ENCODE data around the gene CD81. TPM values are rescaled to one million over a fixed set of nuclear protein-coding genes. Genes with fewer than 3 reads are reported as not detected.

Gene CD81
- total RNA-seq, 4 donors from 2014 or later, result 234 to 340 (median 277) TPM

DNA sequence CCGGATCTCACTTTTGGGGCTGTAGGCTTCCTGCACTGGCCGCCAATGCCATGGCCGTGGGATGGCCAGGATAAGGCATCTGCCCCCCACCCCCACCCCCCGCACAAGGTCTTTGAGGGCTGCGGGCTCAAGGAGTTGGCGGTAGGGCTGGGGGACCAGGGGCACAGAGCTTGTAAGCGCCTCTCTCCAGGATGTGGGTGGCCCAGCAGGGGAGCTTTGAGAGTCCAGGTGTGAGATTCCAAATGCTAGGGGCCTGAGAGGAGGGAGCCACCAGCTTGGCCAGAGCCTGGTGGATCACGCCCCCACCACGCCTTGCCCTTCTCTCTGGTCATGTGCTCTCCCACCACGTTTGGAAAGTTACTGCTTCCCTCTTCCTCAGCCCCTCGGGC, 5.0 kb downstream of the CD81 start:
- 32% methylated on average over 11 of the region's 11 CpGs for WGBS
- Histone ChIP-seq H3K36me3 (no peaks in the 10 kb centered on the region), H3K27ac (peak overlapping the region; percentile 99), H3K9me3 (no peaks in the 10 kb centered on the region), H3K27me3 (no peaks in the 10 kb centered on the region), H3K4me1 (peaks cover 92% of the 10 kb centered on the region), H3K4me3 (no peak overlapping the region)
- no peak for DNase-seq (ENCODE audit: low spot score in 2 of 2)
- TF ChIP-seq EP300 (IDR thresholded peaks at IDR 0.05) (no peak), POLR2A (IDR thresholded peaks at IDR 0.05) (no peak), POLR2AphosphoS5 (IDR thresholded peaks at IDR 0.05) (no peak)
- TF ChIP-seq, protein P1, sequence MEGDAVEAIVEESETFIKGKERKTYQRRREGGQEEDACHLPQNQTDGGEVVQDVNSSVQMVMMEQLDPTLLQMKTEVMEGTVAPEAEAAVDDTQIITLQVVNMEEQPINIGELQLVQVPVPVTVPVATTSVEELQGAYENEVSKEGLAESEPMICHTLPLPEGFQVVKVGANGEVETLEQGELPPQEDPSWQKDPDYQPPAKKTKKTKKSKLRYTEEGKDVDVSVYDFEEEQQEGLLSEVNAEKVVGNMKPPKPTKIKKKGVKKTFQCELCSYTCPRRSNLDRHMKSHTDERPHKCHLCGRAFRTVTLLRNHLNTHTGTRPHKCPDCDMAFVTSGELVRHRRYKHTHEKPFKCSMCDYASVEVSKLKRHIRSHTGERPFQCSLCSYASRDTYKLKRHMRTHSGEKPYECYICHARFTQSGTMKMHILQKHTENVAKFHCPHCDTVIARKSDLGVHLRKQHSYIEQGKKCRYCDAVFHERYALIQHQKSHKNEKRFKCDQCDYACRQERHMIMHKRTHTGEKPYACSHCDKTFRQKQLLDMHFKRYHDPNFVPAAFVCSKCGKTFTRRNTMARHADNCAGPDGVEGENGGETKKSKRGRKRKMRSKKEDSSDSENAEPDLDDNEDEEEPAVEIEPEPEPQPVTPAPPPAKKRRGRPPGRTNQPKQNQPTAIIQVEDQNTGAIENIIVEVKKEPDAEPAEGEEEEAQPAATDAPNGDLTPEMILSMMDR (IDR thresholded peaks at IDR 0.05), result no peak

DNA sequence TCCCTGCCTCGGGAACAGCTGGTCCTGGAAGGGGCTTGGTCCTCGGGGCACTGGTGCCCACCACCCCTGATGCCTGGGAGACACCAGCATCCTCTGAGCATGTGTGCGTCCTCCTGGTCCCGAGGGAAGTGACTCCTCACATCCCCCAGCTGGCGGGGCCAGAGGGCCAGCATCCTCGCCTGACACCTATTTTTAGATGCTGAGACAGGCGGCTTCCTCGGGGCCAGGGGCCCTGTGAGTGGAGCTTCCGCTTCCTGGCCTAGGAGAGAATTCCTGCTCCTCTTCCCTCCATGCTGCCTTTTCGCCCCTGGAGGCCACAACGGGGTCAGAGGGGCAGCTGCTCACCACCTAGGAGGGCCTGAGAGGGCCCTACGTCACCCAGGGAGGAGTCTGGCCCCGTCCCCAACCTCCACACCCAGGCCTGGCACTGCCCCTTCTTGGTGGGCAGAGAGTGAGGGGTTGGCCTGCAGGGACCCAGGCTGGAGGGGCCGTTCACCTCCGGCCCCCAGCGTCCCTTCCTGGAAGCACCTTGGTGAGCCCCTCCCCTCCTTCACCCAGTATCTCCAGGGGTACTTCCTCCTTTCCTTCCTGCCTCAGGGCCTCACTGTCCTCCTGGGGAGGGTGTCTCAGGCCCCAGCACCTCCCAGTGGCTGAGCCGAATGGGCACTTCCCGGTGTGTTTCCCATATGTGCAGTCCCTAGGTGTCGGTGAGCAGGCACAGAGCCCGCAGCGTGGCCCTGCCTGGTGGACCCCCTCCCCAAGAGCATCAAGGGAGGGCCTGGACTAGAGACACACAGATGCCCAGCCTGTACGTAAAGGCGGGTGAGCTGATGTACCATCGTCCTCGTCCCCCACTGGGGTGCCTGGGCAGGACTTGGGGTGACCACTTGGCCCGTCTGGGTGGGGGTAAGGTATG, 6.1 kb downstream of the CD81 start:
- Histone ChIP-seq H3K27me3 (no peaks in the 10 kb centered on the region), H3K27ac (peak overlapping the region; percentile 64), H3K4me1 (peaks cover 100% of the 10 kb centered on the region), H3K9me3 (no peaks in the 10 kb centered on the region), H3K36me3 (no peaks in the 10 kb centered on the region), H3K4me3 (peak overlapping the region; percentile 14)
- TF ChIP-seq POLR2A (IDR thresholded peaks at IDR 0.05) (no peak), EP300 (IDR thresholded peaks at IDR 0.05) (no peak), POLR2AphosphoS5 (IDR thresholded peaks at IDR 0.05) (no peak)
- 35% methylated on average over 17 of the region's 26 CpGs for whole genome bisulfite sequencing
- no peak for DNase-seq (ENCODE audit: low spot score in 2 of 2)

DNA sequence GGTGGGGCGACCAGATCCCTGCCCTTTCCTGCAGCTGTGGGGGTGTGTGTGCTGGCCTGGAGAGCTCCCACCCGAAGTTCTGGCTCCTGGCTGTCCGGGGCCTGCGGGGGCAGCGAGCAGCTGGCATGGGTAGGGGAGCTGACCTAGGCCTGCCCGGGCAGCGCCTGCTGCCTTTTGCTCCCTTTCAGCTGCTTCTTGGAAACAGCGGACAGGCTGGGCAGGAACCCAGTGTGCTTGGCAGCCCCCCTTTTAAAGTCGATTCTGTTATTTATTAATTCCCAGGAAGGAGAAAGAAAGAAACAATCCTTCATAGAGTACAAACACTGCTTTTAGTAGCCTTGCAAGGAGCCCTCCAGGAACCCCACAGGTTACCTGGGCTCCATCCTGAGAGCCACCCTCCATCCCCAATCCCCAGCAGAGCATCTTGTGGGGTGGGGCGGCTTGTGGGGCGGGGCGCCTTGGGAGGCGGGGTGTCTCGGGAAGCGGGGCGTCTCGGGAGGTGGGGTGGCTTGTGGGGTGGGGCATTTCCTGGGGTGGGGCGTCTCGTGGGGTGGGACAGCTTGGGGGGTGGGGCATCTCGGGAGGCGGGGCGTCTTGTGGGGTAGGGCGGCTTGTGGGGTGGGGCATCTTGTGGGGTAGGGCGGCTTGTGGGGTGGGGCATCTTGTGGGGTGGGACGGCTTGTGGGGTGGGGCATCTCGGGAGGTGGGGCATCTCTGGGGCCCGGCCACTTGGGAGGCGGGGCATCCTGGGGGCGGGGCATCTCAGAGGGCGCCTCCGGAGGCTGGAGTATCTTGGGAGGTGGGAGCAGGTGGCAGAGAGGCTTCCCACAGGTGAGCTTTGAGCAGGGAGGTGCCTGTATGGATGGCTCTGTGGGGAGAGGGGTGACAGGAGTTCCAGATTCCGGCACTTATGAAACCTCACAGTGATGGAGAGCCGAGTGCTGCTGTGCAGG, 7.0 kb downstream of the CD81 start:
- Histone ChIP-seq H3K27me3 (no peaks in the 10 kb centered on the region), H3K27ac (peak overlapping the region; percentile 64), H3K9me3 (no peaks in the 10 kb centered on the region), H3K4me1 (peaks cover 100% of the 10 kb centered on the region), H3K36me3 (no peaks in the 10 kb centered on the region), H3K4me3 (peak overlapping the region; percentile 14)
- DNase-seq (ENCODE audit: low spot score in 2 of 2), result no peak
- WGBS, result 50% methylated on average over 16 of the region's 33 CpGs
- TF ChIP-seq EP300 (IDR thresholded peaks at IDR 0.05) (no peak), POLR2AphosphoS5 (IDR thresholded peaks at IDR 0.05) (no peak), POLR2A (IDR thresholded peaks at IDR 0.05) (no peak)
- TF ChIP-seq, protein P1 (IDR thresholded peaks at IDR 0.05), result no peak

GRCh38 chr11:2385156-2386151, 8.3 kb downstream of the CD81 start:
- 53% methylated on average over 40 of the region's 48 CpGs for WGBS
- no peak for DNase-seq (ENCODE audit: low spot score in 2 of 2)
- Histone ChIP-seq H3K27ac (no peak overlapping the region), H3K36me3 (no peaks in the 10 kb centered on the region), H3K27me3 (no peaks in the 10 kb centered on the region), H3K4me1 (peaks cover 100% of the 10 kb centered on the region), H3K4me3 (no peak overlapping the region), H3K9me3 (no peaks in the 10 kb centered on the region)
- TF ChIP-seq EP300 (IDR thresholded peaks at IDR 0.05) (no peak), POLR2A (IDR thresholded peaks at IDR 0.05) (no peak), POLR2AphosphoS5 (IDR thresholded peaks at IDR 0.05) (no peak)
- TF ChIP-seq, protein P1 (IDR thresholded peaks at IDR 0.05), result no peak

GRCh38 chr11:2386591-2386990, 9.5 kb downstream of the CD81 start:
- DNase-seq (ENCODE audit: low spot score in 2 of 2), result no peak
- no peaks in the 10 kb centered on the region for H3K9me3 ChIP-seq
- peak overlapping the region; percentile 51 for H3K27ac ChIP-seq
- H3K36me3 ChIP-seq, result peaks cover 8% of the 10 kb centered on the region
- TF ChIP-seq POLR2AphosphoS5 (IDR thresholded peaks at IDR 0.05), result no peak
- TF ChIP-seq EP300 (IDR thresholded peaks at IDR 0.05), result no peak
- no peak for TF ChIP-seq POLR2A (IDR thresholded peaks at IDR 0.05)
- TF ChIP-seq, protein P1 (IDR thresholded peaks at IDR 0.05), result no peak
- peaks cover 99% of the 10 kb centered on the region for H3K4me1 ChIP-seq
- WGBS, result 41% methylated on average over 5 of the region's 9 CpGs
- H3K4me3 ChIP-seq, result peak overlapping the region; percentile 8
- no peaks in the 10 kb centered on the region for H3K27me3 ChIP-seq

All from suprapubic skin (tissue), 4 donors.